ENCODE measurements around the gene SLC22A7. TPM values are rescaled to one million over a fixed set of nuclear protein-coding genes. Genes with fewer than 3 reads are reported as not detected.

Gene SLC22A7
- total RNA-seq, 1 donor from 2014 or later, result not detected

DNA sequence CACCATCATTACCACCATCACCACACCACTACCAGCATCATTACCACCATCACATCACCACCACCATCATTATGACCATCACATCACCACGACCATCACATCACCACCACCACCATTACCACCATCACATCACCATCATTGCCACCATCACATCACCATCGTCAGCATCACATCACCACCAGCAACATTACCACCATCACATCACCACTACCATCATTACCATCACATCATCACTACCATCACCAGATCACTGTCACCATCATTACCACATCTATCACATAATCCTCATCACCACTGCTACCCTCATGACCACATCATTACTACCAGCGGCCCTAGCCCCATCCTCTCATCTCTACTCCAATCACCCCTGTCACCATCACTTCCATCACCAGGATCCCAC lies 3.5 kb upstream of the SLC22A7 start:
- Mint-ChIP-seq H3K27me3 (ENCODE audit: insufficient read depth, low read depth) (peaks cover 6% of the 10 kb centered on the region), H3K4me1 (peaks cover 6% of the 10 kb centered on the region), H3K4me3 (no peak overlapping the region), H3K27ac (no peak overlapping the region), H3K9me3 (no peaks in the 10 kb centered on the region), H3K36me3 (no peaks in the 10 kb centered on the region)
- no peak overlapping the region for H3K27ac ChIP-seq
- DNase-seq (ENCODE audit: low spot score), result no peak
- no peak overlapping the region for H3K4me2 ChIP-seq
- H3K9ac ChIP-seq, result no peak overlapping the region
- no peaks in the 10 kb centered on the region for H4K20me1 ChIP-seq (ENCODE audit: low read depth)
- H3K36me3 ChIP-seq, result no peaks in the 10 kb centered on the region
- H3K9me3 ChIP-seq (ENCODE audit: low read depth), result no peaks in the 10 kb centered on the region
- TF ChIP-seq, protein P1, sequence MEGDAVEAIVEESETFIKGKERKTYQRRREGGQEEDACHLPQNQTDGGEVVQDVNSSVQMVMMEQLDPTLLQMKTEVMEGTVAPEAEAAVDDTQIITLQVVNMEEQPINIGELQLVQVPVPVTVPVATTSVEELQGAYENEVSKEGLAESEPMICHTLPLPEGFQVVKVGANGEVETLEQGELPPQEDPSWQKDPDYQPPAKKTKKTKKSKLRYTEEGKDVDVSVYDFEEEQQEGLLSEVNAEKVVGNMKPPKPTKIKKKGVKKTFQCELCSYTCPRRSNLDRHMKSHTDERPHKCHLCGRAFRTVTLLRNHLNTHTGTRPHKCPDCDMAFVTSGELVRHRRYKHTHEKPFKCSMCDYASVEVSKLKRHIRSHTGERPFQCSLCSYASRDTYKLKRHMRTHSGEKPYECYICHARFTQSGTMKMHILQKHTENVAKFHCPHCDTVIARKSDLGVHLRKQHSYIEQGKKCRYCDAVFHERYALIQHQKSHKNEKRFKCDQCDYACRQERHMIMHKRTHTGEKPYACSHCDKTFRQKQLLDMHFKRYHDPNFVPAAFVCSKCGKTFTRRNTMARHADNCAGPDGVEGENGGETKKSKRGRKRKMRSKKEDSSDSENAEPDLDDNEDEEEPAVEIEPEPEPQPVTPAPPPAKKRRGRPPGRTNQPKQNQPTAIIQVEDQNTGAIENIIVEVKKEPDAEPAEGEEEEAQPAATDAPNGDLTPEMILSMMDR (IDR thresholded peaks at IDR 0.05), result no peak
- TF ChIP-seq EZH2phosphoT487 (IDR thresholded peaks at IDR 0.05) (no peak), EZH2 (IDR thresholded peaks at IDR 0.05) (no peak)
- H3K4me1 ChIP-seq, result peaks cover 12% of the 10 kb centered on the region
- H3K79me2 ChIP-seq (ENCODE audit: low read depth), result no peaks in the 10 kb centered on the region
- no peak overlapping the region for H2AFZ ChIP-seq (replicated peaks)
- H3K27me3 ChIP-seq, result no peaks in the 10 kb centered on the region
- peaks cover 6% of the 10 kb centered on the region for H3F3A ChIP-seq (ENCODE audit: low read depth)
- no peak overlapping the region for H3K4me3 ChIP-seq

DNA sequence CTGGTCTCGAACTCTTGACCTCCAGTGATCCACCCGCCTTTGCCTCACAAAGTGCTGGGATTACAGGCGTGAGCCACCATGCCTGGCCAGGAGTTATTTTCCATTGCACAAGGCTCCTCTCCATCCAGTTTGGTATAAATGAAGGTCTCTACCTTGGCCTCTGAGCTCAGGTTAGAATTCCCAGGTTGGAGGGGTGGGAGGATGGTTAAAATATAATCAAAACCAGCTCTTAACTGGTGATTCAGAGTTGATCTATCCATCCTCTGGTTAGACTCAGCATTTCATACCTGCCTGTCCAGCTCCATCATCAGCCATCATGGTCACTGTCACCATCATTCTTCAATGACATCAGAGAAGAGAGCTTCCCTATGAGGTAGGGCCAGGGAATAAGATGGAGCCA lies 2.6 kb upstream of the SLC22A7 start:
- Mint-ChIP-seq H3K27me3 (ENCODE audit: insufficient read depth, low read depth) (peaks cover 6% of the 10 kb centered on the region), H3K4me1 (peaks cover 6% of the 10 kb centered on the region), H3K9me3 (no peaks in the 10 kb centered on the region), H3K4me3 (no peak overlapping the region), H3K36me3 (no peaks in the 10 kb centered on the region), H3K27ac (no peak overlapping the region)
- Histone ChIP-seq H3K4me1 (peaks cover 12% of the 10 kb centered on the region), H4K20me1 (ENCODE audit: low read depth) (no peaks in the 10 kb centered on the region), H2AFZ (replicated peaks) (no peak overlapping the region), H3K9ac (no peak overlapping the region), H3K27ac (no peak overlapping the region), H3K4me2 (no peak overlapping the region), H3K9me3 (ENCODE audit: low read depth) (no peaks in the 10 kb centered on the region), H3K27me3 (no peaks in the 10 kb centered on the region), H3K4me3 (no peak overlapping the region), H3K36me3 (no peaks in the 10 kb centered on the region), H3F3A (ENCODE audit: low read depth) (peaks cover 6% of the 10 kb centered on the region), H3K79me2 (ENCODE audit: low read depth) (no peaks in the 10 kb centered on the region)
- DNase-seq (ENCODE audit: low spot score), result no peak
- TF ChIP-seq EZH2 (IDR thresholded peaks at IDR 0.05), result no peak
- TF ChIP-seq, protein P1 (IDR thresholded peaks at IDR 0.05), result no peak
- no peak for TF ChIP-seq EZH2phosphoT487 (IDR thresholded peaks at IDR 0.05)

DNA sequence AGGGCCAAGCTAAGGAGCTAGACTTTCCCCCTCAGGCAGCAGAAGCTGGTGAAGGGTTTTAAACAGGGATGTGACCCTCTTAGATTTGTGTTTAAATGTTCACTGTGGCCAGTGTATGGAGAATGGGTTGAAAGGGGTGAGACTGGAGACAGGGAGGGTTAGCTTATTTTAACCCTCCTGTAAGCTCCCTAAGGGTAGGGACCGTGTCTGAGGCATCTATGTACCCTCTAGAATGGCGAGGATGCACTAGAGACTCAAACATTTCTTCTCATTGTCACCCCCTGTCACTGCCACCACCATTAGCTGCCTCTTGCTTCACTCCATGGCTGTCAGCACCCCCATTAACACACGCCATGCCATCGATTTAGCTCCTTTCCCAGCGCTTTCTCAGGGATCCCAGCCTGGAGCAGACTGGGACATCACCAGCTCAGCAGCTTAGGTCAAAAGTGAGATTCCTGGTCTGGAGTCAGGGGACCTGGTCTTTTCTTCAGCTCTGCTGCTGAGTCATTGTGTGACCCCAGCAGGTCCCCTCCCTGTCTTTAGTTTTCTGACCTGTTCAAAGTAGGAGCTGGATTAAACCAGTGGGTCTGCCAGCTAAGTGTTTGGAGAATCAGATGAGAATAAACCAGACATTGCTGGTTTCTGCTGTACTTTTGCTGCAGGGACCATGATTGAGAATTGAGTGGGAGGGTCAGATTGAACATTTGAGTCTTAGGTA lies 1.1 kb upstream of the SLC22A7 start:
- H3F3A ChIP-seq (ENCODE audit: low read depth), result peaks cover 6% of the 10 kb centered on the region
- Mint-ChIP-seq H3K9me3 (no peaks in the 10 kb centered on the region), H3K27ac (peak overlapping the region; percentile 86), H3K4me3 (no peak overlapping the region), H3K36me3 (no peaks in the 10 kb centered on the region), H3K27me3 (ENCODE audit: insufficient read depth, low read depth) (peaks cover 6% of the 10 kb centered on the region), H3K4me1 (peaks cover 6% of the 10 kb centered on the region)
- H3K79me2 ChIP-seq (ENCODE audit: low read depth), result no peaks in the 10 kb centered on the region
- H3K9me3 ChIP-seq (ENCODE audit: low read depth), result no peaks in the 10 kb centered on the region
- H3K4me2 ChIP-seq, result peak overlapping the region; percentile 54
- H3K27ac ChIP-seq, result no peak overlapping the region
- H3K4me3 ChIP-seq, result no peak overlapping the region
- H3K9ac ChIP-seq, result no peak overlapping the region
- DNase-seq (ENCODE audit: low spot score), result peak; percentile 35
- TF ChIP-seq EZH2 (IDR thresholded peaks at IDR 0.05), result no peak
- TF ChIP-seq, protein P1 (IDR thresholded peaks at IDR 0.05), result no peak
- no peak for TF ChIP-seq EZH2phosphoT487 (IDR thresholded peaks at IDR 0.05)
- peaks cover 12% of the 10 kb centered on the region for H3K4me1 ChIP-seq
- no peaks in the 10 kb centered on the region for H4K20me1 ChIP-seq (ENCODE audit: low read depth)
- H3K36me3 ChIP-seq, result no peaks in the 10 kb centered on the region
- no peak overlapping the region for H2AFZ ChIP-seq (replicated peaks)
- no peaks in the 10 kb centered on the region for H3K27me3 ChIP-seq

Measured in neural progenitor cell (in vitro differentiated cells).